Renal cortex interstitium (tissue), 11 donors: Measurements from ENCODE around the gene ATF4. TPM values are rescaled to one million over a fixed set of nuclear protein-coding genes. Genes with fewer than 3 reads are reported as not detected.

ENCODE experiments used
- DNase-seq, 11 donors: peaks; one replicate each; pipeline ENCODE4 v3.0.0-alpha.2; 2013; ENCODE audit warnings: low read depth in 9 of 11, low spot score in 4 of 11; ENCODE audit errors: extremely low read depth in 1 of 11
- polyA plus RNA-seq, 3 donors: library from polyadenylated mRNA; unstranded; fragments of 120-200 nt; gene quantifications; one replicate each; pipeline ENCODE4 v1.2.1, GENCODE V29; 2013; ENCODE audit not compliant: insufficient read length in 3 of 3

ATF4 gene
- polyA plus RNA-seq, 3 donors: 260 to 282 (median 267) TPM

DNA sequence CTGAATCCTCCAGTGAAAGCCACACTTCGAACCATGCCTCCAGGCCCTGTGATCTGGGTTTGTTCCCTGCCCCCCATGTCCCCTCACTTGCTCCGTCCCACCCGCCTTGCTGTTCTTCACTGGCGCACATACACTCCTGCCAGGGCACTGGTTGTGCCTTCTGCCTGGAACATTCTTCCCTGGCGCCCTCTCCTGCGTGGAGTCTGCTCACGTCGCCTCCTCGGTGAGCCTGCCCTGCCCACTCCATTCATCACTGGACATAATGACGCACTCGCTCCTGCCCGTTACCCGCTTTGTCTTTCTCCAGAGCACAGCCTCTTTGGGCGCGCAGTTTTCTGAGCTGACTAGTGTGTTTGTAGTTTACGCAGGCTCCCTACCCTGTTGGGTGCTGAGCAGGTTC lies 39.3 kb upstream of the ATF4 start:
- DNase-seq: no peak

DNA sequence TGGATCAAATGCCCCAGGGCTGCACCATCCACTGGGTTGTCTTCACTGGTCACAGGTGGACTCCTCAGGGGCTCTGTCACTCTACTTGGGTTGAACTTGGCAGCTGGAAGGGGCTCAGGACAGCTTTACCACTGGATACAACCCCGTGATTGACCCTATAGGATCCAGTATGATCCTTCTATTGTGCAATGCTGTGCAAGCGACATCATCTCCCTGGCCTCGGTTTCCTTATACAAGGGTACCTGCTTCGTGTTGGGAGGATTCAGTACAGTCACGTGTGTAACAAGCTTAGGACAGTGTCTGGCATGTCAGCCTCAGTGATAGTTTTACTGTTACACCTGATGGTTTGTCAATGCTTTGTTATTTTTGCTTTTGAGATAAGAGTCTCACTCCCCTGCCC lies 38.8 kb upstream of the ATF4 start:
- DNase-seq: no peak

DNA sequence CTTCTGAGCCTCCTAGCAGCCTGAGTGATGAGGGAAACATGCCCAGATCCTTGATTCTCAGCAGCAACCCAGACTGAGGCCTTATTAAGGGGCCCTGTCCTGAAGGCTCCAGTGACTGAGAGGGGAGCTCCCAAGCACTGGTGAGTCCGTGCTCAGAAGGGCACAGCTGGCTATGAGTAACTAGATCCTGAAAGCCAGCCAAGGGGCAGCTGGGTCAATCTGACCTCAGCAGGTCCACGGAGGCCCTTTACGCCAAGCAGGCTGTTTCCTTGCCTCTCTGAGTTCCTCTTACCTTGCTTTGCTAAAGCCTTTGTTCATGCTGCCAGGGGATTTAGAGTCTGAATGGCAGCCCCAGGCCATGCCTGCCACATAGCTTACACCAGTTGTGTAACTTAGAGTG lies 37.6 kb upstream of the ATF4 start:
- no peak for DNase-seq

DNA sequence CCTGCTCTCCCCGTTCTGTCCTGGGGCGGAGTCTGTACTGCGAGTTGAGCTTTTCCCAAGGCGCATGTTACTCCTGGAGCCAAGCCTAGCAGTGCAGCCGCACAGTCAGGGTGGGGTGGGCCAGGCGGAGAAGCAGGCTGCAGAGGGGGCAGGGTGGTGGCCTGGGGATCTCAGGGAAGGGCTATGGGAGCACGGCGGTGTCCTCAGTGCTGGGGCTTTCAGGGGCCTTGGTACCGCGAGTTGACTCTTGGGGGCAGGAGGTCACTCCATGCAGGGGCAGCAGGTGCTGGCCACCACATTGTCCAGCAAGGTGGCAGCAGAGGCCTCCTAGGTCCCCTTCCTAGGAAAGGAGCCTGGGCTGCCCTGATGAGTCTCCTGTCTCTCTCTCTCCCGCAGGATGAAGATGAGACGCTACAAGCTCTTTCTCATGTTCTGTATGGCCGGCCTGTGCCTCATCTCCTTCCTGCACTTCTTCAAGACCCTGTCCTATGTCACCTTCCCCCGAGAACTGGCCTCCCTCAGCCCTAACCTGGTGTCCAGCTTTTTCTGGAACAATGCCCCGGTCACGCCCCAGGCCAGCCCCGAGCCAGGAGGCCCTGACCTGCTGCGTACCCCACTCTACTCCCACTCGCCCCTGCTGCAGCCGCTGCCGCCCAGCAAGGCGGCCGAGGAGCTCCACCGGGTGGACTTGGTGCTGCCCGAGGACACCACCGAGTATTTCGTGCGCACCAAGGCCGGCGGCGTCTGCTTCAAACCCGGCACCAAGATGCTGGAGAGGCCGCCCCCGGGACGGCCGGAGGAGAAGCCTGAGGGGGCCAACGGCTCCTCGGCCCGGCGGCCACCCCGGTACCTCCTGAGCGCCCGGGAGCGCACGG lies 33.2 kb upstream of the ATF4 start:
- DNase-seq: no peak

DNA sequence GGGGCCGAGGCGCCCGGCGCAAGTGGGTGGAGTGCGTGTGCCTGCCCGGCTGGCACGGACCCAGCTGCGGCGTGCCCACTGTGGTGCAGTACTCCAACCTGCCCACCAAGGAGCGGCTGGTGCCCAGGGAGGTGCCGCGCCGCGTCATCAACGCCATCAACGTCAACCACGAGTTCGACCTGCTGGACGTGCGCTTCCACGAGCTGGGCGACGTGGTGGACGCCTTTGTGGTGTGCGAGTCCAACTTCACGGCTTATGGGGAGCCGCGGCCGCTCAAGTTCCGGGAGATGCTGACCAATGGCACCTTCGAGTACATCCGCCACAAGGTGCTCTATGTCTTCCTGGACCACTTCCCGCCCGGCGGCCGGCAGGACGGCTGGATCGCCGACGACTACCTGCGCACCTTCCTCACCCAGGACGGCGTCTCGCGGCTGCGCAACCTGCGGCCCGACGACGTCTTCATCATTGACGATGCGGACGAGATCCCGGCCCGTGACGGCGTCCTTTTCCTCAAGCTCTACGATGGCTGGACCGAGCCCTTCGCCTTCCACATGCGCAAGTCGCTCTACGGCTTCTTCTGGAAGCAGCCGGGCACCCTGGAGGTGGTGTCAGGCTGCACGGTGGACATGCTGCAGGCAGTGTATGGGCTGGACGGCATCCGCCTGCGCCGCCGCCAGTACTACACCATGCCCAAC lies 32.4 kb upstream of the ATF4 start:
- DNase-seq: no peak

DNA sequence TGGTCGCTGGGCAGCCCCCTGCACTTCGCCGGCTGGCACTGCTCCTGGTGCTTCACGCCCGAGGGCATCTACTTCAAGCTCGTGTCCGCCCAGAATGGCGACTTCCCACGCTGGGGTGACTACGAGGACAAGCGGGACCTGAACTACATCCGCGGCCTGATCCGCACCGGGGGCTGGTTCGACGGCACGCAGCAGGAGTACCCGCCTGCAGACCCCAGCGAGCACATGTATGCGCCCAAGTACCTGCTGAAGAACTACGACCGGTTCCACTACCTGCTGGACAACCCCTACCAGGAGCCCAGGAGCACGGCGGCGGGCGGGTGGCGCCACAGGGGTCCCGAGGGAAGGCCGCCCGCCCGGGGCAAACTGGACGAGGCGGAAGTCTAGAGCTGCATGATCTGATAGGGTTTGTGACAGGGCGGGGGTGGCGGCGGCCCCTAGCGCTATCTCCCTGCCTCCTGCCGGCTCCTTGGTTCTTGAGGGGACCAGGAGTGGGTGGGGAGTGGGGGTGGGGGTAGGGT lies 31.7 kb upstream of the ATF4 start:
- no peak for DNase-seq

DNA sequence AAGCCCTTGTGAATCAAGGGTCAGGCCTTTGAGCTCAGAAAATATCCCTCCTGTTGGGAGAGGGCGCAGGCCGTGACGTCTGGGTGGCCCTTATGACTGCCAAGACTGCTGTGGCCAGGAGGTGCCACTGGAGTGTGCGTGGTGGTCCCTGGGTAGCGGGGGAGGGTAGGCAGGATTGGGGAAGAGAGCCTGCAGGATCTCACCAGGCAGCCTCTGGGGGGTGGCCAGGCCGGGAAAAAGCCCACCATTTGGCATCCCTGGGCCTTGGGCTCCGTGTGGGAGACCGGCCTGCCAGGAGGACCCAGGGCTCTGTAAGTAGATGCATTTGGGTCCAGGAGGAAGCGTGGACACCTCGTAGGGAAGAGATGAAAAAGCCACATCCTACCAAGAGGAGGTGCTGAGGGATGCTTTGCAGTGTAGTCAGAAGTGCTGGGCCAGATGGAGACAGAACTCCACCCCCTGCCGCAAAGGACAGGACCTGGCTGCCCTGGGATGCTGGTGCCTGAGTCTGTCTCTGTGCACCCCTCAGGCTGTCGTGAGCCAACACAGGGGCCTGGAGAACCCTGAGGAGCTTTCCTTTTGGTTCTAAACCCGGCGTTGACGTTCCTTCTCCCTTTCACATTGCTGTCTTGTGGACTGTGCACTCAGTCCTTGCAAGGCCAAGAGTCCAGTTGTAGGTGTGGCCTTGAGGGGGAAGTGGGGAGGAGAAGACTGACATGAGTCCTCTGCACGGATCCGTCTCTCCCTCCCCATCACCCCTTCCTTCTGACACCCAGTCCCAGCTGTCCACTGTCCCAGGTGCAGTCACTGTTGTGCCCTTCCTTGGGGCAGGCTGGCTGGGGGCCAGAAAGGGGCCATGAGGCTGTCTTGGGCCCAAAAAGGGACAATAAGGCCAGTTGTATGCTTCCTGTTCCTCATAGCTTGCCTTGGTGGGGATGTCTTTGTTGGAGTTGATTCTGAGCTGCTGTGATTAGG lies 31.0 kb upstream of the ATF4 start:
- DNase-seq: no peak

DNA sequence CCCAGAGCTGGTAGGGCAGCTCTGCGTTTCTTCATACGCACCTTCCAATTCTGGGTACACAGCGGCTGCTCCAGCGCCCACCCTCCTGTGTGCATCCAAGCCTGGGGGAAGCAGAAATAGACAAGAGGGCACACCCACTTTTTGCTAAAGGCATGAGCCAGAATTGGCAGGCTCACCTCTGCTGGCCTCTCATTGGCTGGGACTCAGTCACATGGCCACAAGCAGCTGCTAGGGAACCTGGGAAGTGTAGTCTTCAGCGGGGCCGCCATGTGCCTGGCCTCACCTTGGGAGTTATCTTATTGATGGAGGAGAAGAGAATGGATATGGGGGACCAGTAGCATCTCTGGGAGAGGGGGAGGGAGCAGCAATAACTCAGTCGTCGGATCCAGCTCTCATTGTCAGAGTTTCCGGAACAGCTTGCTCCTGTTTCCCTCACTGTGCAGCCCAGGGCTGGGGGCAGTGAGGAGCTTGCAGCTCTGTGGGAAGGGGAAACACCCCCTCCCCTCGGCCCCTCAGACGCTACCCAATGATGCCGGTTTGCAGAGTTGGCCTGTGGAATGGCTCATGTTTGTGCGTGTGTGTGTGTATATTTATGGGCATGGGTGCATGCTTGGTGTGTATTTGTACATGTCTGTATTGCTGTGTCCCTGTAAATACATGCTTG lies 30.1 kb upstream of the ATF4 start:
- peak in 2 of 11 donors; percentile 39 to 42 for DNase-seq

DNA sequence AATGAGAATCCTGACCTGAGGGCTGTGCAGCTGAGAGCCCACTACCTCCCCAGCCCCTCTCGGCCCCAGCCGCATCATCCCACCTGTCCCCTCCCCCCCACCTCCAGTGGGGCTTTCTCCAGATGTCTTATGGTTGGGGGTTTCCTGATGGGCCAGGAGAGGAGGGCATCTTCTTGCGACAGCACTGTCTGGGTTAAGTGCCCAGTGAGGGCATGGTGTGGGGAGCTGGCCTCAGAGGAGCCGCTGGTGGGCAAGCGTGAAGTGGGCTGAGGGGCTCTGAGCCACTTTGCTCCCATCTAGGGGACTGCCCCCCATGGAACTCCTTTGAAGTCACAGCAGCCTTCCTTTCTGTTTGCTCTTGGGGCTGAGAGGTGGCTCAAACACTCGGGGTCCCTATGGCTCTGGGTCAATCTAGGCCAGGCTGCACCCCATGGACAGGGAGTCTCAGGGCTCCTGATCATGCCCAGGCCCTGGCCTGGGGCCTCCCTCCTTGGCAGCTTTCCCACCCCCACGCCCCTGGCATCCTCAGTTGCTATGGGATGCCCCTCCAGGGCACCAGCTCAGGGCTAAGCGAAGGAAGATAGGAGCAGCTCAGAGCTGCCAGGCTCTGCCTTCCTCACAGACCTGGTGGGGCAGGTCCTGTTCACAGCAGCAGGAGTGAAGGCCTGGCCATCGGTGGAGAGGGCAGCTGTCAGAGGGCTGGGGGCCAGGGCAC lies 29.2 kb upstream of the ATF4 start:
- no peak for DNase-seq

DNA sequence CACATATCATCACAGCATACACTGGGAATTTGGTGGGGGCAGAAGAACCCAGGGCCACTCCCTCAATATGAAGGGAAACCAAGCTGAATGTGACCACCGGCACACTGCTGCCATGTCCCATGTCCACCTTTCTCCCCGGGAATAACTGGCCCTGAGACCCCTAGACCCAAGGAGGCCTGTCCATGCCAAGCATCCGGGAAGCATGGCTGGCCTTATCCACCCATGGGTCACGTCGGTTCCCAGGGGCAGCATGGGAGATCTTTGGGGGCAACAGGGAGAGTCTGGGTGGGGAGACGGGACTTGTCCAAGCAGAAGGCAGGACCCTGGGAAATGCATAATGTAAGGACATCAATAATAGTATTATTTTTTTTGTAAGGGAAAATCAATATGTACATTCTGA lies 28.7 kb upstream of the ATF4 start:
- DNase-seq: no peak

DNA sequence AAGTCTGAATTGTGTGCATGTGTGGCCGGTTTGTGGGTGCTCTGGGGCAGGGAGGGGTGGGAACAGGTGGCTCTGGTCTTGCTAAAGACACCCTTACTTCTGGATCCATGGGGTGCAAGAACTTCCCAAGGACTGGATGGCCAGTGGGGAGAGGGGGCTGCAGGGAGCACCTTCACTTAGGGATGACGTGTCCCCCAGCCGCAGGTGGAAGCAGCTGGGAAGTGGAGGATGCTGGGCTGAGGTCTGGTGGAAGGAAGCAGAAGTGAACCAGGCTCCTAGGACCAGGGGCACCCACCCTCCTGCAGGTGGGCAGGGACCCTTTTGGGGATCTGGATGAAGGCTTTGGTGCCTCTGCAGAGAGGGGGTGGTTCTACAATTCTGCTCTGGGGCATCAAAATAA lies 28.2 kb upstream of the ATF4 start:
- no peak for DNase-seq

DNA sequence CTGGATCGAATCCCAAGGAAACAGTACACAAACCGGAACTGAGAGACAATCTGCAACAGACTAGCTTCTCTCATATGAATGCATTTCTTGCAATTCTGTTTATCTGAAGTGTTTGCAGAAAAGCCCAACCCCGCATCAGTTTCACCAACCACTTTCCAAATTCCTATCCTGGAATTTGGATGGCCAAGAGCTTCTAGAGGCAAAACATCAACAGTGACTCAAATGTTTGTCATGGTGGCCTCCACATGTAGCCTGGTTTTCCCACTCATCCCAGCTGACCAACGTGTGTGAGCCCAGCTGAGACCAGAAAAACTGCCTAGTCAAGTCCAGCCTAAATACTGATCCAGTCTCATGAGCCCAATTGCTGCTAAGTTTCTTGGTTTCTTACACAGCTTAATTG lies 26.6 kb upstream of the ATF4 start:
- DNase-seq: no peak

DNA sequence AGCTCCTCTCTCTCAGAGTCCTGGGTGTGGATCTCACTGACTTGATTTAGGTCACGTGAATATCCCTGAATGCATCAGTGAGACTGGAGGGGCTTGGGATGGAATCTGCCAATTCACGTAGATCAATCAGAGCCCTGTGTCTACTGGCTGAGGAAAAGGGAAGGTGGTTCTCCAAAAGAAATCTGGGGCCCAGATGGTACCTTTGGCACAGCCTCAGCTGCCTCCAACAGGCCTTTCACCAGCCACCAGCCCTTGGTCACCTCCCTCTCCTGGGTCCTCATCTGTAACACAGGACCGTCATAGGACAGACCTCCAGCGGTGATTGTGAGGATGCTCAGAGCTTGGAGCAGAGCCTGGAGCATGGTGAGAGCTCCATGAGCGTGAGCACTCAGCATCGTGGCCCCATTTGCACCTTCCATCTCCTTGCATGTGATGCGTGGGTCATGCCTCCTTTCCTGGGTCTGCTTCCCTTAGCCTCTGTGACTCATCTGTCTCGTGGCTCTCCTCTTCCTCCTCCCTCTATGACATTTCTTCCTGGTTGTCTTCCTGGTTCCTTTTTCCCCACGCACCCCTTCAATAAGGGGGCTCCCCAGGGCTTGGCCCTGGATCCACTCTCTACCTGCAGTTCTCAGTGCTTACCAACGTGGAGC lies 25.8 kb upstream of the ATF4 start:
- no peak for DNase-seq

DNA sequence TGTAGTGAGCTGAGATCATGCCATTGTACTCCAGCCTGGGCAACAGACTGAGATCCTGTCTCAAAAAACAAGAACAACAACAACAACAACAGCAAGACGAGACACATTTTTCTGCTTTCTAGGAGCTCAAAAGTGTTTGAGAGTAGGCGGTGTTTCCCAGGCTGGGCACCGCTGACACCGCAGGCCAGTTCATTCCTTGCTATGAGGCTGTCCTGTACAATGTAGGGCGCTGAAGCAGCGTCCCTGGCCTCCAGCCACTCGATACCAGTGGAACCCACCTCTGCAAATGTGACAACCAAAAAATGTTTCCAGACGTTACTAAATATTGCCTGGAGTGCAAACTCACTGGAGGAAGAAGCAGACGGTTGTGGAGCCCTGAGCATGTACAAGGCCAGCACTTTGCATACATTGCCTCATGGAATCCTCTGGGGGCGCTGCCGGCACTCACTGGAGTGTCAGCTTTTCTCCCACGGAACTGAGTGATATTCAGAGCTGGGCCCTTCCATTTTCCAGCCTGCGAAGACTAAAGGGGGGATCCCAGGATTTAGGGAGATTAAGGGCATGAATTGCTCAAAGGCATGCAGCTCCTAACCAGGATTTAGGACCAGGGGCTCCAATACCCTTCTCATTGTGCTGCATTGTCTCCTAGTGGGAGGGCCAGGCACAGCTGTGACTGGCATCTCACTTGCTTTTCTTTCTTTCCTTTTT lies 24.1 kb upstream of the ATF4 start:
- peak in 4 of 11 donors; percentile 64 to 81 (median 72) for DNase-seq

DNA sequence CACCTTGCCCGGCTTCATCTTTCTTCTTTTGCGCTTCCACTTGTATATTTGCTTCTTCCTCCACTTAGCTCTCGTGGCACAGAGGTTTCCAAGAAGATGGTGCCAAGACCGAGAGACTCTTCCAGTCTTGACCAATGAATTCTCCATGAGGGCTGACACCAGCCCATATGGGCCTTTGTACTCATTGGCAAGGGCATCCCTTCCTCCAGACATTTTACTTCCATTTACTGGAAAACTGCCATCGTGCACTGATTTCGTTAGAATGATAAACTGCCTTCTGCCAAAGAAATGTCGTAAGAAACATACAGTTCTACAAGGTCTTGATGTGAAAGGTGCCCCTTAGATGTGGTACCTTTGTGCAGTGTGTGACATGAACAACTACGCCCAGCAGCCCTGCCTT lies 22.9 kb upstream of the ATF4 start:
- no peak for DNase-seq

DNA sequence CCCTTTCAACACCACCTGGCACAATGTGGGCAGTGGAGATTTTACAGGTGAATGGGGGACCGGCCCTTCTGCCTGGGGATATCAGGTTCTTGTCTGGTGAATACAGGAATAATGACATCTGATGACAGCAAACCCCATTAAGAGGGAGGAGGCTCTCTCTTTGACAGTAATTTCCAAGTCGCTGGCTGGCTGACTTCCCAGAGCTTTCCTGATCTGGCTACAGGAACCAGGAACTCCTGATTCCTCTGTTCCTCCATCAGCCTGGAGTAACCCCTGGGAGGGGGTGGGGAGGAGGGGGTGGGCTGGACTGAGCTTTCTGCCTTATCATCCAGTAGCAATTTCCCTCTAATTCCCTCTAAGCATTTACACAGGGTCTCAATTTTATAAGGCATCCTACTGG lies 22.0 kb upstream of the ATF4 start:
- no peak for DNase-seq

DNA sequence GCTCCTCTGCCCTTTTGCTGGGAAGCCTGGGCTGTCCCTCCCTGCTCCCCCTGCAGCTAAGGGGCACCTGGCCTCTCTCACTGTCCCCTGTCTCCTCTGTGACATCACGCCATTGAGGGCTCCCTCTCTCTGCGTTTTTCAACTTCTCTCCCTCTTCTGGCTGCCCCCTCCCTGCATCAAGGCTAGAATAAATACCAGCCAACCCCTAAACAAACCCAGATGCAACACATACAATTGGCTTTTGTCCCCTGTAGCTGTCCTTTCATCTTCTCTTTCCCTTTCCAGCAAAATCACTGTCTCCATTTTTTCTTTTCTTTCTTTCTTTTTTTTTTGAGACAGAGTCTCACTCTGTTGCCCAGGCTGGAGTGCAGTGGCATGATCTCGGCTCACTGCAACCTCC lies 21.6 kb upstream of the ATF4 start:
- DNase-seq: no peak
